Naive thymus-derived CD8-positive, alpha-beta T cell (primary cell): ENCODE results near the gene RND2. TPM values are rescaled to one million over a fixed set of nuclear protein-coding genes. Genes with fewer than 3 reads are reported as not detected.
"Not testable (repeated sequence)": the region's sequence is repeated elsewhere in the genome, so short reads cannot be mapped to it uniquely, and the experiment has no call there.

Experiments used
- ATAC-seq, 2 donors: fragments of 150-1000 bp; cut with Tn5 transposase in 1 of 2; sonication (Bioruptor Pico), chemical (Tn5 transposase) in 1 of 2; 1 replicate in 1 of 2; 2 replicates in 1 of 2; pipeline ENCODE4 v1.10.0; 2021; ENCODE audit warnings: mild to moderate bottlenecking in 2 of 2, moderate library complexity in 2 of 2
- POLR2A ChIA-PET: fragments of 350-600 bp; sonication (Branson Sonifier 250); formaldehyde crosslinking; loops from one replicate; lab custom pipeline; 2021; ENCODE audit warnings: antibody characterized with exemption; lab: Charles Lee
- DNase-seq, 10 donors: peaks; one replicate each; pipeline versions ENCODE4 v3.0.0 to v3.0.0-alpha.2; 2020 to 2022
- H3K27ac Mint-ChIP-seq, 10 donors: one replicate each; pipeline ENCODE4 v1.8.0; 2020 to 2022; ENCODE audit warnings: mild to moderate bottlenecking in 10 of 10, mixed read lengths in 10 of 10, moderate library complexity in 4 of 10, inconsistent platforms in 1 of 10
- H3K27me3 Mint-ChIP-seq, 5 donors: one replicate each; pipeline ENCODE4 v1.8.0; 2021 to 2022; ENCODE audit warnings: mixed read lengths in 5 of 5
- H3K36me3 Mint-ChIP-seq, 3 donors: one replicate each; pipeline ENCODE4 v1.8.0; 2020 to 2022; ENCODE audit warnings: mixed read lengths in 3 of 3, mild to moderate bottlenecking in 2 of 3, inconsistent platforms in 1 of 3
- H3K4me1 Mint-ChIP-seq, 4 donors: one replicate each; pipeline ENCODE4 v1.8.0; 2021 to 2022; ENCODE audit warnings: mixed read lengths in 4 of 4
- H3K4me3 Mint-ChIP-seq, 10 donors: one replicate each; pipeline ENCODE4 v1.8.0; 2020 to 2022; ENCODE audit warnings: mild to moderate bottlenecking in 10 of 10, mixed read lengths in 10 of 10, moderate library complexity in 6 of 10, inconsistent platforms in 1 of 10
- H3K9me3 Mint-ChIP-seq, 9 donors: one replicate each; pipeline ENCODE4 v1.8.0; 2020 to 2022; ENCODE audit warnings: mixed read lengths in 9 of 9, mild to moderate bottlenecking in 3 of 9, inconsistent platforms in 1 of 9, moderate library complexity in 1 of 9
- polyA plus RNA-seq, 3 donors: library from polyadenylated mRNA; unstranded; fragments of 300-500 nt; fragmentation: Illumina TruSeq; gene quantifications; one replicate each; pipeline ENCODE4 v1.2.3, GENCODE V29; 2021
- total RNA-seq, 8 experiments: library from RNA in 2 of 8; stranded (reverse) in 2 of 8; gene quantifications; one replicate each; pipeline ENCODE4 v1.2.3 and lab custom pipeline; 2021 to 2026

RND2 gene
- total and polyA plus RNA-seq, 5 experiments from 2014 or later, result 0.08 to 0.16 (median 0.09) TPM; not detected in 2

GRCh38 chr17:42991471-42991870, 33.6 kb upstream of the RND2 start:
- DNase-seq (no peak), ATAC-seq (no peak)
- peak overlapping the region in 1 of 10 donors; percentile 13 for H3K27ac Mint-ChIP-seq
- H3K27me3 Mint-ChIP-seq, result no peaks in the 10 kb centered on the region
- H3K4me1 Mint-ChIP-seq, result peaks cover 0 to 6% (median 2%) of the 10 kb centered on the region in 4 donors
- H3K36me3 Mint-ChIP-seq, result peaks cover 5 to 66% (median 22%) of the 10 kb centered on the region in 3 donors
- H3K9me3 Mint-ChIP-seq, result no peaks in the 10 kb centered on the region
- H3K4me3 Mint-ChIP-seq, result no peak overlapping the region
- POLR2A ChIA-PET, result interaction anchor here (0.6 to 1.1 kb wide), 2 partner anchors 8 to 369 kb away, joined by 4 to 6 read pairs; no protein-coding TSS in a partner anchor

- Mint-ChIP-seq H3K4me1 (peaks cover 3 to 13% (median 6%) of the 10 kb centered on the region in 4 donors), H3K27me3 (no peaks in the 10 kb centered on the region), H3K9me3 (no peaks in the 10 kb centered on the region), H3K36me3 (peaks cover 5 to 52% (median 22%) of the 10 kb centered on the region in 3 donors), H3K27ac (peak overlapping the region in 2 of 10 donors; percentile 49 to 62), H3K4me3 (no peak overlapping the region)
- DNase-seq, result no peak
- no peak for ATAC-seq
- POLR2A ChIA-PET, result interaction anchor here (0.6 kb wide), 2 partner anchors 9 to 28 kb away, joined by 3 read pairs; no protein-coding TSS in a partner anchor
Measured at GRCh38 chr17:42992872-42993271, 32.2 kb upstream of the RND2 start.

GRCh38 chr17:42993913-42994312, 31.1 kb upstream of the RND2 start:
- H3K4me3 Mint-ChIP-seq, H3K27me3 Mint-ChIP-seq, H3K9me3 Mint-ChIP-seq, POLR2A ChIA-PET, ATAC-seq, DNase-seq: not testable (repeated sequence)
- Mint-ChIP-seq H3K27ac (peak overlapping the region in 2 of 10 donors; percentile 20 to 48), H3K36me3 (peaks cover 5 to 44% (median 17%) of the 10 kb centered on the region in 3 donors), H3K4me1 (peaks cover 9 to 22% (median 11%) of the 10 kb centered on the region in 4 donors)

GRCh38 chr17:42997390-42997983, 27.5 kb upstream of the RND2 start:
- peaks cover 16 to 35% (median 27%) of the 10 kb centered on the region in 4 donors for H3K4me1 Mint-ChIP-seq
- no peaks in the 10 kb centered on the region for H3K27me3 Mint-ChIP-seq
- POLR2A ChIA-PET, result interaction anchor here (0.6 to 2.8 kb wide), 35 partner anchors 9 to 1309 kb away, joined by 3 to 44 read pairs (median 6); partner anchors contain the start of genes AARSD1, BECN1, BRCA1 and CNP
- no peak for ATAC-seq
- H3K27ac Mint-ChIP-seq, result peak overlapping the region; percentile 91 to 100 (median 99)
- H3K9me3 Mint-ChIP-seq, result no peaks in the 10 kb centered on the region
- H3K36me3 Mint-ChIP-seq, result peaks cover 0 to 47% (median 11%) of the 10 kb centered on the region in 3 donors
- peak overlapping the region; percentile 93 to 98 (median 96) for H3K4me3 Mint-ChIP-seq
- no peak for DNase-seq

- peak within 1 kb of the TSS; percentile 91 to 100 (median 99) for H3K27ac Mint-ChIP-seq
- peaks cover 16 to 35% (median 27%) of the 10 kb centered on the region in 4 donors for H3K4me1 Mint-ChIP-seq
- POLR2A ChIA-PET, result interaction anchor here (0.5 to 2.8 kb wide), 36 partner anchors 8 to 1309 kb away, joined by 3 to 44 read pairs (median 6); partner anchors contain the start of genes AARSD1, BECN1, BRCA1 and CNP
- peaks cover 0 to 48% (median 18%) of the 10 kb centered on the region in 3 donors for H3K36me3 Mint-ChIP-seq
- H3K27me3 Mint-ChIP-seq, result no peaks in the 10 kb centered on the region
- peak within 1 kb of the TSS; percentile 93 to 98 (median 96) for H3K4me3 Mint-ChIP-seq
- no peaks in the 10 kb centered on the region for H3K9me3 Mint-ChIP-seq
- ATAC-seq (peak; percentile 94 to 95), DNase-seq (peak; percentile 86 to 99 (median 98))
Measured at GRCh38 chr17:42997984-42998938, 26.8 kb upstream of the RND2 start, which contains the start of gene RPL27. Gene RPL27, plus strand, starts transcription at chr17:42998419. Its CDS starts 332 bp downstream, at chr17:42998751.

GRCh38 chr17:42999003-42999525, 26.0 kb upstream of the RND2 start:
- H3K4me1 Mint-ChIP-seq, result peaks cover 16 to 35% (median 27%) of the 10 kb centered on the region in 4 donors
- peak overlapping the region; percentile 93 to 98 (median 96) for H3K4me3 Mint-ChIP-seq
- H3K27ac Mint-ChIP-seq, result peak overlapping the region; percentile 91 to 100 (median 99)
- no peaks in the 10 kb centered on the region for H3K9me3 Mint-ChIP-seq
- DNase-seq (no peak), ATAC-seq (no peak)
- POLR2A ChIA-PET, result interaction anchor here (0.5 to 2.8 kb wide), 18 partner anchors 8 to 1310 kb away, joined by 3 to 44 read pairs (median 11); partner anchors contain the start of genes AARSD1, BRCA1, EIF1 and IFI35
- peaks cover 0 to 48% (median 18%) of the 10 kb centered on the region in 3 donors for H3K36me3 Mint-ChIP-seq
- no peaks in the 10 kb centered on the region for H3K27me3 Mint-ChIP-seq

GRCh38 chr17:43000894-43001293, 24.1 kb upstream of the RND2 start:
- H3K4me1 Mint-ChIP-seq, result peaks cover 13 to 35% (median 27%) of the 10 kb centered on the region in 4 donors
- H3K9me3 Mint-ChIP-seq, H3K27me3 Mint-ChIP-seq, DNase-seq, ATAC-seq: not testable (repeated sequence)
- H3K27ac Mint-ChIP-seq, result peak overlapping the region in 4 of 10 donors; percentile 40 to 81 (median 69)
- H3K4me3 Mint-ChIP-seq, result peak overlapping the region in 2 of 10 donors; percentile 10 to 22
- H3K36me3 Mint-ChIP-seq, result peaks cover 0 to 51% (median 18%) of the 10 kb centered on the region in 3 donors
- POLR2A ChIA-PET, result interaction anchor here (0.7 to 1.4 kb wide), 3 partner anchors 12 to 387 kb away, joined by 3 read pairs; no protein-coding TSS in a partner anchor

- no peaks in the 10 kb centered on the region for H3K27me3 Mint-ChIP-seq
- H3K27ac Mint-ChIP-seq, result peak overlapping the region in 6 of 10 donors; percentile 42 to 83 (median 66)
- POLR2A ChIA-PET, result no interaction called here
- DNase-seq (no peak), ATAC-seq (no peak)
- peaks cover 12 to 38% (median 32%) of the 10 kb centered on the region in 4 donors for H3K4me1 Mint-ChIP-seq
- peaks cover 0 to 49% (median 18%) of the 10 kb centered on the region in 3 donors for H3K36me3 Mint-ChIP-seq
- H3K4me3 Mint-ChIP-seq, result peak overlapping the region in 1 of 10 donors; percentile 33
- H3K9me3 Mint-ChIP-seq, result no peaks in the 10 kb centered on the region
Measured at GRCh38 chr17:43003542-43004172, 21.4 kb upstream of the RND2 start.

GRCh38 chr17:43006639-43007551, 18.1 kb upstream of the RND2 start, which contains the start of gene IFI35:
Gene IFI35, plus strand, starts transcription at chr17:43006784. Its CDS starts 164 bp downstream, at chr17:43006948.
- Mint-ChIP-seq H3K36me3 (peaks cover 0 to 35% (median 7%) of the 10 kb centered on the region in 3 donors), H3K9me3 (no peaks in the 10 kb centered on the region), H3K27me3 (no peaks in the 10 kb centered on the region), H3K4me1 (peaks cover 8 to 35% (median 27%) of the 10 kb centered on the region in 4 donors), H3K27ac (peak within 1 kb of the TSS; percentile 98 to 100 (median 99)), H3K4me3 (peak within 1 kb of the TSS; percentile 98 to 100 (median 99))
- DNase-seq (peak; percentile 66 to 91 (median 82)), ATAC-seq (peak; percentile 99)
- POLR2A ChIA-PET, result interaction anchor here (1.0 to 3.2 kb wide), 11 partner anchors 9 to 362 kb away, joined by 3 to 24 read pairs (median 8); partner anchors contain the start of genes NBR1, RPL27, TMEM106A and VAT1

GRCh38 chr17:43010667-43011308, 14.2 kb upstream of the RND2 start:
- POLR2A ChIA-PET, result interaction anchor here (0.5 to 1.0 kb wide), 2 partner anchors 8 to 28 kb away, joined by 3 read pairs; no protein-coding TSS in a partner anchor
- DNase-seq (no peak), ATAC-seq (no peak)
- Mint-ChIP-seq H3K4me1 (peaks cover 10 to 35% (median 33%) of the 10 kb centered on the region in 4 donors), H3K9me3 (no peaks in the 10 kb centered on the region), H3K27ac (peak overlapping the region in 5 of 10 donors; percentile 8 to 62 (median 58)), H3K27me3 (no peaks in the 10 kb centered on the region), H3K36me3 (peaks cover 0 to 42% (median 4%) of the 10 kb centered on the region in 3 donors), H3K4me3 (peak overlapping the region in 2 of 10 donors; percentile 5 to 55)
